ENCODE measurements around the gene GOPC. TPM values are rescaled to one million over a fixed set of nuclear protein-coding genes. Genes with fewer than 3 reads are reported as not detected.

GOPC gene
- total and polyA plus RNA-seq, 2 of the 13 experiments (the other 11 are each of a cell fraction or from before 2014, with no cell fraction given): 20.9 to 41.5 TPM

DNA sequence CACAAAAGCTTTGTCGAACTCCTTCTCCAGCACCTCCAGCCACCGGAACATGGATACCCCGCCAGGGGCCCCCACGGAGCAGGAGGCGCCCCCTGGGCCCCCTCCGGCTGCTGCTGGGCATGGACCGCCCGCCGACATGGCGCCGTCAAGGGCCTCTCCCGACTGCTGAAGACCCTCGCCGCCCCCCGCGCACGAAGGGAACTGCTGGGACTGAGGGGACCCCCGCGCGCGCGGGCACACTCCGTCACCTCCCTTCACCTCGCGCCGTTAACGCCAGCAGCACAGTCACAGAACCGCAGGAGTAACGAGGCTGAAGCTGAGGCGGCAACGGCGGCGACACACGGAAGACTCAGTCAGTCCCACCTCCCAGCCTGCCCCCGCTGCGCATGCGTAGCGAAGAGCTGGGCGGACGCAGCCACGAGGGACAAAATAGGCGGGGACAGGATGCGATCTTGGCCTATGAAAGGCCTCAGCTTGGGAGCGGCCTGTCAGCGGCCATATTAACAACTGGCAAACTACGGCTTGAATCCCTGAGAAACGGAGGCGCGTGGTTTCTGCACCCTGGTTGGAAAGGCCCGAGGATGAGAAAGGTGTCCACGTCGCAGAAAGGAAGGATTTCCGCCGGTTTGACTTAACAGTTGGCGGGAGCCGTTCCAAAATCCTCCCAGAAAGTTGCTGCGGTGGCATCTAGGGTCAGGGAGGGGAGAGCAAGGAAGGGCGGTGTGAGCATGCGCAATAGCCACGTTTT, at the start of gene GOPC (continued):
- TF ChIP-seq, protein P1, sequence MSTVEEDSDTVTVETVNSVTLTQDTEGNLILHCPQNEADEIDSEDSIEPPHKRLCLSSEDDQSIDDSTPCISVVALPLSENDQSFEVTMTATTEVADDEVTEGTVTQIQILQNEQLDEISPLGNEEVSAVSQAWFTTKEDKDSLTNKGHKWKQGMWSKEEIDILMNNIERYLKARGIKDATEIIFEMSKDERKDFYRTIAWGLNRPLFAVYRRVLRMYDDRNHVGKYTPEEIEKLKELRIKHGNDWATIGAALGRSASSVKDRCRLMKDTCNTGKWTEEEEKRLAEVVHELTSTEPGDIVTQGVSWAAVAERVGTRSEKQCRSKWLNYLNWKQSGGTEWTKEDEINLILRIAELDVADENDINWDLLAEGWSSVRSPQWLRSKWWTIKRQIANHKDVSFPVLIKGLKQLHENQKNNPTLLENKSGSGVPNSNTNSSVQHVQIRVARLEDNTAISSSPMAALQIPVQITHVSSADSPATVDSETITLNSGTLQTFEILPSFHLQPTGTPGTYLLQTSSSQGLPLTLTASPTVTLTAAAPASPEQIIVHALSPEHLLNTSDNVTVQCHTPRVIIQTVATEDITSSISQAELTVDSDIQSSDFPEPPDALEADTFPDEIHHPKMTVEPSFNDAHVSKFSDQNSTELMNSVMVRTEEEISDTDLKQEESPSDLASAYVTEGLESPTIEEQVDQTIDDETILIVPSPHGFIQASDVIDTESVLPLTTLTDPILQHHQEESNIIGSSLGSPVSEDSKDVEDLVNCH (CRISPR knock-in tag; IDR thresholded peaks at IDR 0.05): peak; percentile 76; the same call in 1 of the 2 replicates
- TF ChIP-seq ZBTB42 (CRISPR knock-in tag; IDR thresholded peaks at IDR 0.05) (0 out of 2 replicates have a peak, but pooled peaks have one; percentile 88), GLI4 (CRISPR knock-in tag; IDR thresholded peaks at IDR 0.05; ENCODE audit: borderline replicate concordance) (peak; percentile 34; the same call in 1 of the 2 replicates), ZBTB40 (IDR thresholded peaks at IDR 0.05) (no peak), ZBTB40 (CRISPR knock-in tag; IDR thresholded peaks at IDR 0.05) (peak; percentile 83), ZMYM2 (CRISPR knock-in tag; IDR thresholded peaks at IDR 0.05) (peak; percentile 70; the same call in 1 of the 2 replicates), ZNF841 (CRISPR knock-in tag; IDR thresholded peaks at IDR 0.05; ENCODE audit: borderline replicate concordance) (peak; percentile 66; the same call in 1 of the 2 replicates), ZBED4 (CRISPR knock-in tag; IDR thresholded peaks at IDR 0.05; ENCODE audit: borderline replicate concordance) (peak; percentile 78), KLF16 (CRISPR knock-in tag; IDR thresholded peaks at IDR 0.05) (peak in 1 of 2 experiments; percentile 98; a peak in 2 of 4 replicates), ZNF598 (CRISPR knock-in tag; IDR thresholded peaks at IDR 0.05; ENCODE audit: borderline replicate concordance) (peak; percentile 96)
- TF ChIP-seq, protein P2, sequence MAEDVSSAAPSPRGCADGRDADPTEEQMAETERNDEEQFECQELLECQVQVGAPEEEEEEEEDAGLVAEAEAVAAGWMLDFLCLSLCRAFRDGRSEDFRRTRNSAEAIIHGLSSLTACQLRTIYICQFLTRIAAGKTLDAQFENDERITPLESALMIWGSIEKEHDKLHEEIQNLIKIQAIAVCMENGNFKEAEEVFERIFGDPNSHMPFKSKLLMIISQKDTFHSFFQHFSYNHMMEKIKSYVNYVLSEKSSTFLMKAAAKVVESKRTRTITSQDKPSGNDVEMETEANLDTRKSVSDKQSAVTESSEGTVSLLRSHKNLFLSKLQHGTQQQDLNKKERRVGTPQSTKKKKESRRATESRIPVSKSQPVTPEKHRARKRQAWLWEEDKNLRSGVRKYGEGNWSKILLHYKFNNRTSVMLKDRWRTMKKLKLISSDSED (CRISPR knock-in tag; IDR thresholded peaks at IDR 0.05): peak; percentile 96
